H1 (cell line): ENCODE data around the gene HACL1. TPM values are rescaled to one million over a fixed set of nuclear protein-coding genes. Genes with fewer than 3 reads are reported as not detected.

Experiments used
- CTCF ChIA-PET: fragments of 300-600 bp; sonication (Branson Sonifier 250); formaldehyde crosslinking; loops from one replicate; lab custom pipeline; 2021; ENCODE audit not compliant: partially characterized antibody; lab: Charles Lee
- POLR2A ChIA-PET: fragments of 300-600 bp; sonication (Branson Sonifier 250); formaldehyde crosslinking; loops from one replicate; lab custom pipeline; 2021; ENCODE audit warnings: inconsistent platforms; ENCODE audit not compliant: partially characterized antibody; lab: Charles Lee
- DNase-seq, 2 experiments: peaks; one replicate each; pipeline versions ENCODE4 v3.0.0 to v3.0.0-alpha.2; 2010 to 2022; ENCODE audit warnings: low spot score in 2 of 2, low read depth in 1 of 2, mixed read lengths in 1 of 2
- FAIRE-seq: peaks from 2 replicates; lab custom pipeline; 2011; peaks lifted over from hg19 to GRCh38; lab: Jason Lieb, UNC
- H2AFZ ChIP-seq: 2 replicates; pipeline ENCODE4 v1.8.1; 2012; ENCODE audit warnings: low read length, inconsistent platforms
- H2AK5ac ChIP-seq: 2 replicates; pipeline ENCODE4 v1.6.1; 2013; ENCODE audit warnings: low read depth, low read length
- H2BK120ac ChIP-seq: replicated peaks from 2 replicates; pipeline ENCODE3; 2013; ENCODE audit warnings: low read depth, low read length, inconsistent platforms
- H2BK12ac ChIP-seq: 2 replicates; pipeline ENCODE4 v1.6.1; 2013; ENCODE audit warnings: low read depth, low read length
- H2BK15ac ChIP-seq: 2 replicates; pipeline ENCODE4 v1.6.1; 2013; ENCODE audit warnings: low read length
- H2BK20ac ChIP-seq: 2 replicates; pipeline ENCODE4 v1.6.1; 2013; ENCODE audit warnings: low read length
- H2BK5ac ChIP-seq: 2 replicates; pipeline ENCODE4 v1.6.1; 2013; ENCODE audit warnings: low read depth, low read length
- H3K14ac ChIP-seq: 2 replicates; pipeline ENCODE4 v1.6.1; 2013; ENCODE audit warnings: inconsistent platforms; ENCODE audit not compliant: insufficient read length
- H3K18ac ChIP-seq: 2 replicates; pipeline ENCODE4 v1.6.1; 2013; ENCODE audit warnings: low read length; ENCODE audit errors: extremely low read depth
- H3K23ac ChIP-seq: 2 replicates; pipeline ENCODE4 v1.6.1; 2013; ENCODE audit warnings: inconsistent platforms; ENCODE audit not compliant: insufficient read length
- H3K23me2 ChIP-seq: 2 replicates; pipeline ENCODE4 v1.6.1; 2013; ENCODE audit warnings: low read depth, low read length
- H3K27ac ChIP-seq: 2 replicates; pipeline ENCODE4 v1.6.1; 2011; ENCODE audit warnings: low read depth, low read length, inconsistent platforms
- H3K27me3 ChIP-seq, 4 experiments: replicated peaks in 1 of 4; 1 replicate in 1 of 4; 2 replicates in 3 of 4; pipeline versions ENCODE4 v1.6.1 to v1.8.1; 2011 to 2013; ENCODE audit warnings: low read length in 3 of 4, mild to moderate bottlenecking in 3 of 4, inconsistent platforms in 2 of 4, mixed read lengths in 2 of 4, moderate library complexity in 1 of 4; ENCODE audit not compliant: control insufficient read depth in 3 of 4, insufficient read depth in 3 of 4; ENCODE audit errors: extremely low read depth in 1 of 4
- H3K36me3 ChIP-seq, 4 experiments: 2 replicates each; pipeline versions ENCODE4 v1.6.1 to v1.8.1; 2011 to 2013; ENCODE audit warnings: mild to moderate bottlenecking in 4 of 4, low read length in 3 of 4, moderate library complexity in 2 of 4, control low read depth in 1 of 4, inconsistent platforms in 1 of 4; ENCODE audit not compliant: insufficient read depth in 4 of 4, control insufficient read depth in 2 of 4
- H3K4ac ChIP-seq: replicated peaks from 2 replicates; pipeline ENCODE3; 2013; ENCODE audit warnings: low read length, low read depth, mixed read lengths, inconsistent platforms; ENCODE audit not compliant: insufficient read length
- H3K4me1 ChIP-seq, 4 experiments: replicated peaks in 1 of 4; 1 replicate in 1 of 4; 2 replicates in 3 of 4; pipeline versions ENCODE4 v1.6.1 to v1.8.1; 2011 to 2013; ENCODE audit warnings: low read length in 3 of 4, inconsistent platforms in 2 of 4, mixed read lengths in 1 of 4; ENCODE audit not compliant: insufficient read depth in 4 of 4, control insufficient read depth in 3 of 4
- H3K4me2 ChIP-seq, 2 experiments: 2 replicates each; pipeline versions ENCODE4 v1.6.1 to v1.8.1; 2011 to 2013; ENCODE audit warnings: low read depth in 2 of 2, low read length in 2 of 2, control low read depth in 1 of 2, inconsistent platforms in 1 of 2, mild to moderate bottlenecking in 1 of 2; ENCODE audit not compliant: insufficient read depth in 1 of 2
- H3K4me3 ChIP-seq, 4 experiments: fragments of 200-600, 300-600 bp in 1 of 4; sonication (generic), shearing (Covaris generic), sonication (Bioruptor Twin) in 1 of 4; 2 replicates each; pipeline versions ENCODE4 v1.5.1 to v1.8.1; 2011 to 2016; ENCODE audit warnings: low read length in 4 of 4, low read depth in 3 of 4, control low read depth in 2 of 4, inconsistent platforms in 2 of 4, mild to moderate bottlenecking in 2 of 4, mixed read lengths in 1 of 4, moderate library complexity in 1 of 4; ENCODE audit not compliant: insufficient read depth in 2 of 4; ENCODE audit errors: extremely low read depth in 1 of 4
- H3K56ac ChIP-seq: replicated peaks from 2 replicates; pipeline ENCODE3; 2013; ENCODE audit warnings: low read depth, mild to moderate bottlenecking, mixed read lengths, low read length, inconsistent platforms; ENCODE audit not compliant: insufficient read length
- H3K79me1 ChIP-seq: 2 replicates; pipeline ENCODE4 v1.6.1; 2013; ENCODE audit warnings: low read depth, low read length, control low read depth
- H3K79me2 ChIP-seq, 2 experiments: 2 replicates each; pipeline versions ENCODE4 v1.6.1 to v1.8.1; 2012 to 2013; ENCODE audit warnings: low read length in 2 of 2, mild to moderate bottlenecking in 2 of 2, inconsistent platforms in 1 of 2; ENCODE audit not compliant: insufficient read depth in 2 of 2, control insufficient read depth in 1 of 2
- H3K9ac ChIP-seq, 4 experiments: replicated peaks in 1 of 4; 1 replicate in 1 of 4; 2 replicates in 3 of 4; pipeline versions ENCODE4 v1.6.1 to v1.8.1; 2011 to 2013; ENCODE audit warnings: low read depth in 3 of 4, low read length in 3 of 4, control low read depth in 2 of 4, mild to moderate bottlenecking in 2 of 4, moderate library complexity in 2 of 4, inconsistent platforms in 1 of 4; ENCODE audit errors: extremely low read depth in 1 of 4
- H3K9me3 ChIP-seq, 2 experiments: 2 replicates each; pipeline versions ENCODE4 v1.6.1 to v1.8.1; 2012 to 2013; ENCODE audit warnings: mild to moderate bottlenecking in 2 of 2, moderate library complexity in 2 of 2, control low read depth in 1 of 2, inconsistent platforms in 1 of 2, low read depth in 1 of 2, low read length in 1 of 2, mixed read lengths in 1 of 2; ENCODE audit not compliant: insufficient read depth in 2 of 2
- H4K20me1 ChIP-seq, 2 experiments: replicated peaks in 1 of 2; 2 replicates each; pipeline versions ENCODE3 to v1.8.1; 2011 to 2013; ENCODE audit warnings: inconsistent platforms in 2 of 2, low read length in 2 of 2, mild to moderate bottlenecking in 1 of 2; ENCODE audit not compliant: insufficient read depth in 2 of 2, control insufficient read depth in 1 of 2
- H4K5ac ChIP-seq: 2 replicates; pipeline ENCODE4 v1.6.1; 2013; ENCODE audit warnings: low read length, low read depth, mixed read lengths, inconsistent platforms; ENCODE audit not compliant: insufficient read length
- H4K8ac ChIP-seq: 2 replicates; pipeline ENCODE4 v1.8.0; 2013; ENCODE audit warnings: mild to moderate bottlenecking, moderate library complexity, low read length, inconsistent platforms; ENCODE audit not compliant: insufficient read depth; ENCODE audit errors: extremely low read depth
- H4K91ac ChIP-seq: replicated peaks from 2 replicates; pipeline ENCODE3; 2013; ENCODE audit warnings: low read length, mixed read lengths, inconsistent platforms; ENCODE audit not compliant: insufficient read length
- HDAC2 ChIP-seq, 2 experiments: fragments of 300-600 bp in 1 of 2; sonication (generic) in 1 of 2; IDR thresholded peaks; 2 replicates each; pipeline ENCODE4 v1.6.1; 2011 to 2012; ENCODE audit warnings: low read depth in 2 of 2, low read length in 2 of 2, mild to moderate bottlenecking in 2 of 2, moderate library complexity in 2 of 2, borderline replicate concordance in 1 of 2, inconsistent platforms in 1 of 2
- NRF1 ChIP-seq: IDR thresholded peaks from 2 replicates; pipeline ENCODE4 v1.6.1; 2011; ENCODE audit warnings: mild to moderate bottlenecking, low read depth, low read length, improper control_type of control experiment
- SP2 ChIP-seq: IDR thresholded peaks from 2 replicates; pipeline ENCODE4 v1.6.1; 2012; ENCODE audit warnings: mild to moderate bottlenecking, low read length, inconsistent platforms
- TEAD4 ChIP-seq: IDR thresholded peaks from 2 replicates; pipeline ENCODE4 v1.6.1; 2012; ENCODE audit warnings: low read depth, low read length, inconsistent platforms, mixed read lengths
- ZNF274 ChIP-seq: IDR thresholded peaks from 2 replicates; pipeline ENCODE4 v1.7.0; 2012; ENCODE audit warnings: low read length, borderline replicate concordance; ENCODE audit errors: extremely low read depth
- WGBS, 2 experiments: shearing (Covaris generic) in 1 of 2; methylation state at CpG; one replicate each; pipeline versions ENCODE4 v1.1.6 to v1.1.7; 2013 to 2015; ENCODE audit warnings: low lambda C conversion rate in 2 of 2, mixed read lengths in 2 of 2, inconsistent platforms in 1 of 2, low coverage in 1 of 2, missing lambda C conversion rate in 1 of 2; ENCODE audit not compliant: insufficient replicate concordance in 2 of 2, insufficient coverage in 1 of 2, insufficient read length in 1 of 2; ENCODE audit errors: extremely low coverage in 1 of 2, missing lambda C conversion rate in 1 of 2; 5-methylcytosine and 5-hydroxymethylcytosine counted together
- polyA plus RNA-seq, 7 experiments: library from polyadenylated mRNA; depleted of rRNA in 3 of 7; stranded (reverse) in 5 of 7; unstranded in 2 of 7; fragments of >200 nt in 5 of 7; fragments of 200-250 nt in 2 of 7; gene quantifications; 1 replicate in 5 of 7; 2 replicates in 1 of 7; 4 replicates in 1 of 7; pipeline versions ENCODE4 v1.2.1 to v1.2.3, GENCODE V29; 2011 to 2013; ENCODE audit warnings: missing spikeins in 2 of 7, mixed read lengths in 2 of 7
- total RNA-seq: library from RNA; stranded (reverse); fragmentation: NEBNext Ultra II Directional; extraction: Animal tissue kit (Norgen Biotek cat#: 25700); gene quantifications from 2 replicates; pipeline ENCODE4 v1.2.1, GENCODE V29; 2021

The HACL1 gene
- total and polyA plus RNA-seq, 2 of the 8 experiments (the other 6 are each of a cell fraction or from before 2014, with no cell fraction given), result 38.2 to 46.0 TPM

- Histone ChIP-seq H3K79me2 (no peaks in the 10 kb centered on the region), H2BK15ac (no peak overlapping the region), H3K79me1 (no peaks in the 10 kb centered on the region), H2AFZ (no peak overlapping the region), H3K27ac (no peak overlapping the region), H3K23me2 (no peaks in the 10 kb centered on the region), H3K4ac (no peak overlapping the region), H3K9ac (no peak overlapping the region), H3K9me3 (no peaks in the 10 kb centered on the region), H3K36me3 (peaks cover 0 to 7% (median 2%) of the 10 kb centered on the region in 4 experiments; a peak in 3 of 8 replicates), H3K23ac (no peak overlapping the region), H3K27me3 (no peaks in the 10 kb centered on the region; a peak in 1 of 7 replicates), H4K5ac (no peak overlapping the region), H2BK12ac (no peak overlapping the region), H4K91ac (no peak overlapping the region), H3K18ac (no peak overlapping the region), H3K4me1 (peaks cover 0 to 4% (median 2%) of the 10 kb centered on the region in 4 experiments; a peak in 3 of 7 replicates), H2BK120ac (no peak overlapping the region), H4K8ac (no peak overlapping the region; the same call in 1 of the 2 replicates), H2BK20ac (no peak overlapping the region), H3K4me3 (no peak overlapping the region), H3K56ac (no peak overlapping the region), H2BK5ac (no peak overlapping the region), H3K4me2 (no peak overlapping the region), H4K20me1 (no peaks in the 10 kb centered on the region), H3K14ac (no peak overlapping the region), H2AK5ac (no peak overlapping the region)
- ChIA-PET CTCF (interaction anchor here (1.0 kb wide), 1 partner anchor 14 kb away, joined by 3 read pairs; no protein-coding TSS in a partner anchor), POLR2A (no interaction called here)
- WGBS, 2 experiments, result 92% methylated on average over 6 of the region's 6 CpGs; no CpG with 5 or more reads in 1 of the 2 experiments
- FAIRE-seq (no peak), DNase-seq (no peak)
- TF ChIP-seq TEAD4 (no peak), SP2 (no peak), ZNF274 (no peak), NRF1 (no peak), HDAC2 (IDR thresholded peaks at IDR 0.05; ENCODE audit: borderline replicate concordance in 1 of 2, low read depth in 2 of 2, low read length in 2 of 2) (no peak)
These were observed 43.9 kb upstream of the HACL1 start for GRCh38 chr3:15645246-15645645.
